Retinal pigment epithelial cell (primary cell): ENCODE measurements around the gene IFT88.

Source experiments
- DNase-seq: peaks from one replicate; pipeline ENCODE4 v3.0.0-alpha.2; 2010; ENCODE audit warnings: low read depth
- H3K4me3 ChIP-seq: 2 replicates; pipeline ENCODE4 v1.5.1; 2011; ENCODE audit warnings: mild to moderate bottlenecking, low read length, control low read depth, moderate library complexity
- CTCF ChIP-seq: conservative IDR thresholded peaks from 2 replicates; pipeline ENCODE4 v1.5.1; 2011; ENCODE audit warnings: low read depth, low read length, control low read depth, inconsistent platforms

Gene IFT88

GRCh38 chr13:20664351-20664750 lies 97.4 kb downstream of the IFT88 start:
- no peak for DNase-seq
- no peak overlapping the region for H3K4me3 ChIP-seq
- no peak for TF ChIP-seq CTCF

GRCh38 chr13:20666948-20667347 lies 100.0 kb downstream of the IFT88 start:
- DNase-seq: no peak
- H3K4me3 ChIP-seq: no peak overlapping the region
- TF ChIP-seq CTCF: no peak

DNA sequence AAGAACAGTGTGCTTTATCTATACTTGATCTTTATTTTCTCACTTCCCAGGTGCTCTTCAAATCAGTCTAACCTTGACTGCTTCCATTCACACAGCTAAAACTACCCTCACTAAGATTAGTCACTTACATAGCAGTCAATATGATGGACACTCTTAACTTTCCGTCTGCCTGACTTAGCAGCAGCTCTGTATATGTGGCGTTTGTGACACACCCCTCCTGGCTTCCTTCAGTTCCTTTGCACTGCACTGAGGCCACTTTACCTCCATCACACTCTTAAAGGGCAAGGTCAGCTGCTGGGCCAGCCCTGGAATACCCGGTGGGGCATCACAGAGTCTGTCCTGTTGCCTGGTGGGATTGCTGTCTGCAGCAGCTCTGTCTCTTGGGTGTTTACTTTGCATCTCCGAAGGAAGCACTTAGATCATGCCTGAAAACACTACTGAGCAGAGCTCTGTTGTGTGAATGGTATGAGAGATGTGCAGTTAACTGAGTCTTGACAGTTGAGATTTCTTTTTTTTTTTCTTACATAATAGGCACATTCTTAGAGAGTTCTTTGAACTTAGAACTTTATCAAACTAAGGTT lies 101.0 kb downstream of the IFT88 start:
- TF ChIP-seq CTCF: no peak
- no peak for DNase-seq
- no peak overlapping the region for H3K4me3 ChIP-seq

DNA sequence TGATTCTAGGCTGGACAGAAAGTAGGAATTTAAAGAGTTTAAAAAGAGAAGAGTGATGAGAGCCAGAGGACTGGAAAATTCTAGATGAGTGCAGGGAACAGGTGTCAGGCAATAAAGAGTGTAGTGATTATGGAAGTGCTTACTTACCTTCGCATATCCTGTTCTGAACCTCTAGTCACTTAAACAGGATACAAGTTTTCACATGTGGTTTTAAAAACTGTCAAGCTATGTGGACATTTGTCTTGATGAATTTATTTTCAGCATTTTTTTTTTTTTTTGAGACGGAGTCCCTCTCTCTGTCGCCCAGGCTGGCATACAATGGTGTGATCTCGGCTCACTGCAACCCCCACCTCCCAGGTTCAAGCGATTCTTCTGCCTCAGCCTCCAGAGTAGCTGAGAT lies 102.2 kb downstream of the IFT88 start:
- DNase-seq: no peak
- no peak overlapping the region for H3K4me3 ChIP-seq
- TF ChIP-seq CTCF: no peak

DNA sequence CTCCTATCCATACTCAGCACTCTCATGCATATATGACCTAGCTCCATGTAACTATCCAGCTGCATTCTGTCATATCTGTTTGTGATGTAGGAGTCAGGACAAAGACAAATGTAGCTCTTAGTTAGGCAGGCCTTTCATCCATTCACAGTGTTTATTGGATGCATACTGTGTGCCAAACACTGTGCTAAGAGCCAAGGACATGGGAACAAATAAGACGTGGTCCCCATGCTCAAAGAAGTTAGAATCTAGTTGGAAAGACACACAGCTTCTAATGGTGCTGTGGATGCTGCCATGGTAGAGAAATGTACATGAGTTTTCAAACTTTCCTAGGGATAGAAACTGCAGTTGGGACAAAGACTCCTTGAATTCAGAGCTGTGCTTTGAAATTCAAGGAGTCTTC lies 104.8 kb downstream of the IFT88 start:
- no peak overlapping the region for H3K4me3 ChIP-seq
- DNase-seq: no peak
- TF ChIP-seq CTCF: no peak

DNA sequence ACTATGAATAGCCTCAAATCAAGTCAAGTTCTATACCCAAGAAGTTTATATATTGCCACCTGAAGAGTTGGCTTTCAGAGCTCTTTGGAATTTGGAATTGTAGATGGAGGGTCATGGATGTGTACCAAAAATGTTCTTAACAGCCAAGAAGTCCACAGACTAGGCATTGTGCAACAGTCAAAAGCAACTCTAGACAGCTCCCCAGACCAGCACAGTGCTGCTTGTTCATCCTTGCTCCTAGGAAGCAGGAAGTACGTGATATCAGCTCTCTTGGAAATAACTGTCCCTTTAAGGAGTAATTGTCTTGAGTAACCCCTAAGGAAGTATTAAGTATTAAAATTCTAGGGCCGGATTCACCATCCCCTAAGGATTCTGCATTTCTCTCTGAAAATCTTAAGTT lies 105.8 kb downstream of the IFT88 start:
- H3K4me3 ChIP-seq: no peak overlapping the region
- no peak for DNase-seq
- TF ChIP-seq CTCF: no peak

DNA sequence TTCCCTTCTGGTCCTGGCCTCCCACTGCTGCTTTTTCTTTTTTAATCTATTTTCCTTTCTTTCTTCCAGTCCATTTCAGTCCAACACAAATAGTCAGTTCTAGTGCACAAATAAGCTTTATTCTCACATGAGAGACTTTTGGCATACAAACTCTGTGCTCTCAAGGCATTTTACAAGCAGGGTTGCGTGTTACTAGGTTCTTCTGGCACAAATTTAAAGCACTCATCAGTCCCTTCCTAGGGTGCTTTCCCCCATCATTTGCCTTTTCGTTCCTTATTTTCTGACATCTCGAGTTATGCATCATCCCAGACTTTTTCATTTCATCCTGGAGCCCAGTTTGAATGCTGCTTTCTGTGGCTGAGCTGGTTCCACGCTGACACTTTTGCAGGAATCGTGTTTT lies 106.8 kb downstream of the IFT88 start:
- no peak overlapping the region for H3K4me3 ChIP-seq
- DNase-seq: no peak

More for the DNA sequence above, 106.8 kb downstream of the IFT88 start:
- TF ChIP-seq CTCF: no peak
